Measurements from ENCODE around the gene DTNBP1. TPM values are rescaled to one million over a fixed set of nuclear protein-coding genes. Genes with fewer than 3 reads are reported as not detected.
"Not testable (repeated sequence)": the region's sequence is repeated elsewhere in the genome, so short reads cannot be mapped to it uniquely, and the experiment has no call there.

The DTNBP1 gene
- total and polyA plus RNA-seq, 5 donors from 2014 or later, result 22.4 to 43.1 (median 33.7) TPM

DNA sequence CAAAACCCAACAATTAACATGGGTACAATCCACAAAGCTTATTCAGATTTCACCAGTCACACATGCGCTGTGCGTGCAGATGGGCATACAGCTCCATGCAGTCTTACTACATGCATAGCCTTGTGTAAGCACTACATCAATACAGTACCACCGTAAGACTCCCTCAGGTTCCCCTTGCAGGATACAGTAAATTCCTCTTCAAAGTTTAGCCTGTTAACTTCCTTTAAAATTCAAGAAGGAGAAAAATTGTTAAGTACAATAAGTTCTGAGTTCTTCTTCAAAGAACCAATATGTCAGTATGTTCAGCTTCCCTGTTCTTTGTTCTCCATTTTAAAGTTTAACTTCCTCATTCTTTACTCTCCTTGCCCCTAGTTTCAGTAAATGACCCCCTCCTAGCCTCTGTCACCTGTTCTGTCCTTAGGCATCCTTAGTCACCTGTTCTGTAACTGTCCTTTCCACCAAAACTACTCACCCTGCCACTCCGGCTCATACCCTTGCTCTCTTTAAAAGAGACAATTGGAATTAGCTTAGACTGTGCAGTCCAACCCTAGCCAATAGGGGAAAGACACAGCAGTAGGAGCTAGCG lies 119.4 kb downstream of the DTNBP1 start:
- not testable (repeated sequence) for H3K4me3 ChIP-seq (ENCODE audit: low read depth, low read length); H3K4me1 Mint-ChIP-seq; H3K9me3 ChIP-seq (ENCODE audit: control insufficient read depth in 2 of 2, low read length in 2 of 2); H3K4me1 ChIP-seq (ENCODE audit: control insufficient read depth, insufficient read depth, low read length, poor library complexity, severe bottlenecking); H3K27me3 Mint-ChIP-seq; H3K27ac Mint-ChIP-seq; H3K27me3 ChIP-seq (ENCODE audit: control insufficient read depth, insufficient read depth, low read length); ATAC-seq (ENCODE audit: low read depth in 2 of 2); H3K36me3 ChIP-seq (ENCODE audit: control insufficient read depth, insufficient read depth, low read length); DNase-seq; H3K4me3 Mint-ChIP-seq; H3K9me3 Mint-ChIP-seq; H3K27ac ChIP-seq (ENCODE audit: insufficient read depth, low read length, poor library complexity, severe bottlenecking)
- peaks cover 11% of the 10 kb centered on the region for H3K36me3 Mint-ChIP-seq

DNA sequence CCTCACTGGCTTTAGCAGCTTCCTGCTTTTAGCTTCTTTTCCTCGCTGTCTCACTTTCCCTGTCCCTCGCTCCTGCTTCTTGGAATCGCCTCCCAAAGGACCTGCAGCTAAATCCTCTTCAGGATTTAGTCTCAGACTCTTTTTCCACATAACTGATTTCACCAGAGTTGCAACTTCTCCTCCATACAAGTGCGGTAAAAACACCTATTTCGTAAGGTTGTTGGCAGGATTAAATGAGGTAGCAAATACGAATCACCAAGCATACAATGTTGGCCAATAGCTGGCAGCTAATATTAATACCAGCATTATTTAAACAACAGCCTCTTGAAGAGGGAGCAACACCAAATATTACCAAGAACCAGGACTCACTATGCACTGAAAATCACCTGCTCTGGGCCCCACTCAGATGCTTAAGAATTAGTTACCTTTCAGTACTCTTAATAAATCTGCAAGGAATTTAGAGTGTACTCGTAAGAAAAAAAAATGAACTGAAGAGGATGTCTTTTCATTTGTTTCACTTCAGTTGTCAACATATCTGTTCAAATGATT lies 123.0 kb downstream of the DTNBP1 start:
- no peak overlapping the region for H3K27ac ChIP-seq (ENCODE audit: insufficient read depth, low read length, poor library complexity, severe bottlenecking)
- no peaks in the 10 kb centered on the region for H3K36me3 ChIP-seq (ENCODE audit: control insufficient read depth, insufficient read depth, low read length)
- no peak for ATAC-seq (ENCODE audit: low read depth in 2 of 2)
- H3K4me1 Mint-ChIP-seq, result peaks cover 0 to 13% (median 2%) of the 10 kb centered on the region in 4 donors
- peak overlapping the region in 1 of 3 donors; percentile 44 for H3K27ac Mint-ChIP-seq
- H3K27me3 Mint-ChIP-seq, result no peaks in the 10 kb centered on the region
- no peak overlapping the region for H3K4me3 ChIP-seq (ENCODE audit: low read depth, low read length)
- peaks cover 17% of the 10 kb centered on the region for H3K36me3 Mint-ChIP-seq
- H3K9me3 Mint-ChIP-seq, result peaks cover 0 to 6% (median 0%) of the 10 kb centered on the region in 7 donors
- H3K4me3 Mint-ChIP-seq, result no peak overlapping the region
- DNase-seq, result no peak
- no peaks in the 10 kb centered on the region for H3K27me3 ChIP-seq (ENCODE audit: control insufficient read depth, insufficient read depth, low read length)
- no peaks in the 10 kb centered on the region for H3K4me1 ChIP-seq (ENCODE audit: control insufficient read depth, insufficient read depth, low read length, poor library complexity, severe bottlenecking)
- peaks cover 0 to 4% of the 10 kb centered on the region in 2 experiments for H3K9me3 ChIP-seq (ENCODE audit: control insufficient read depth in 2 of 2, low read length in 2 of 2)

DNA sequence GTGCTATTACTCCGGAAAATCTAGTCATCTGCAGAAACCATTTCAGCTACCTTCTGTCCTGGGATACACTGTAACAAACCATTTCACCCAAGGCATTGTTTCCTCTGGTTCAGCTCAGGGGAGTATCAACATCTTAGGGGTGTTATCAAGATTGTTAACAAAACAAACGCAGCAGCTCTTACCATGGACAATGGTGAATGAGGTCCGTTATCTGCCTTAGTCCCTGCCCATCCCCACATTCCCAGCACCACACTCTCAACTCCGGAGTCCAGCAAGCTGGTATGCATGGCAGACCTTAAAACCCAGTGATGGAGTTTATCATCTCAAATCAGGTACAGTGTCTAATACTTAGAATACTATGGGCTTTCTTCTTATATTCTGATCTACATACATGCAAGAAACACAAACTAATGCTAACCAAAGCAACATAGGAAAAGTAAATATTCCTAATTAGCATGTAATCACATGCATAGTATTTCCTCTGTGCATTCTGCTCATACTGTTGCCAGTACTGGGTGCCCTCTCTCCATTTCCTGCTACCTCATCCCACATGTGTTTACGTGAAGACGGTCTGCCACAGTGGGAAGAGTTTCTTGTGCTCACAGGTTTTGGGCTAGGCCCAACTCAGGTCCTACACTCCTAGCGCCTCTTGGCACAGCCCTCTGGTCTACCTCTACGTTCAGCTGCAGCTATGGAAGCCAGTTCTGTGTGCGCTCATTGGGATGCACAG lies 123.9 kb downstream of the DTNBP1 start:
- H3K27ac ChIP-seq (ENCODE audit: insufficient read depth, low read length, poor library complexity, severe bottlenecking), result no peak overlapping the region
- no peak for ATAC-seq (ENCODE audit: low read depth in 2 of 2)
- H3K9me3 ChIP-seq (ENCODE audit: control insufficient read depth in 2 of 2, low read length in 2 of 2), result peaks cover 0 to 4% of the 10 kb centered on the region in 2 experiments
- peak overlapping the region in 1 of 3 donors; percentile 29 for H3K27ac Mint-ChIP-seq
- no peaks in the 10 kb centered on the region for H3K27me3 Mint-ChIP-seq
- H3K27me3 ChIP-seq (ENCODE audit: control insufficient read depth, insufficient read depth, low read length), result no peaks in the 10 kb centered on the region
- no peaks in the 10 kb centered on the region for H3K4me1 ChIP-seq (ENCODE audit: control insufficient read depth, insufficient read depth, low read length, poor library complexity, severe bottlenecking)
- H3K9me3 Mint-ChIP-seq, result peaks cover 0 to 6% (median 0%) of the 10 kb centered on the region in 7 donors
- peaks cover 17% of the 10 kb centered on the region for H3K36me3 Mint-ChIP-seq
- no peak overlapping the region for H3K4me3 Mint-ChIP-seq
- no peaks in the 10 kb centered on the region for H3K36me3 ChIP-seq (ENCODE audit: control insufficient read depth, insufficient read depth, low read length)
- H3K4me1 Mint-ChIP-seq, result peaks cover 0 to 13% (median 2%) of the 10 kb centered on the region in 4 donors
- no peak for DNase-seq
- no peak overlapping the region for H3K4me3 ChIP-seq (ENCODE audit: low read depth, low read length)

DNA sequence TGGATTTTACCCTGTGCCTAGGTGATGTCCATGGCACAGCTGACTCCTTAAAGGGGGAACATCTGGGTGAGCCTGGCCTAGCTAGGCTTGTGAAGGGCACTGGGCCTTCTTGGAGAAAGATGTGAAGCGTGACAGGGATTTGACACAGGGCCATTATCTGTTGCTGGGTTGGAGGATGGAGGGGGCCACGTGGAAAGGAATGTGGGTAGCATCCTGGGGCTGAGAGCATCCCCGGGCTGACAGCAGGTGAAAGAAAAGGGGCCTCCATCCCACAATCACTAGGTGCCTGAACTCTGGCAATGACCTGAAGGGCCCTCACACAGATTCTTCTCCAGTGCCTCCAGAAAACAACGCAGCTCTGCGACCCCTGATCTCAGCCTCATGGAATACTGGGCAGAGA lies 124.7 kb downstream of the DTNBP1 start:
- no peak overlapping the region for H3K4me3 Mint-ChIP-seq
- no peaks in the 10 kb centered on the region for H3K4me1 ChIP-seq (ENCODE audit: control insufficient read depth, insufficient read depth, low read length, poor library complexity, severe bottlenecking)
- ATAC-seq (ENCODE audit: low read depth in 2 of 2), result no peak
- peaks cover 18% of the 10 kb centered on the region for H3K36me3 Mint-ChIP-seq
- peaks cover 0 to 11% (median 0%) of the 10 kb centered on the region in 4 donors for H3K4me1 Mint-ChIP-seq
- H3K4me3 ChIP-seq (ENCODE audit: low read depth, low read length), result no peak overlapping the region
- H3K27ac ChIP-seq (ENCODE audit: insufficient read depth, low read length, poor library complexity, severe bottlenecking), result no peak overlapping the region
- no peaks in the 10 kb centered on the region for H3K27me3 Mint-ChIP-seq
- DNase-seq, result no peak
- H3K36me3 ChIP-seq (ENCODE audit: control insufficient read depth, insufficient read depth, low read length), result peaks cover 6% of the 10 kb centered on the region
- H3K27me3 ChIP-seq (ENCODE audit: control insufficient read depth, insufficient read depth, low read length), result no peaks in the 10 kb centered on the region
- H3K9me3 Mint-ChIP-seq, result no peaks in the 10 kb centered on the region
- H3K9me3 ChIP-seq (ENCODE audit: control insufficient read depth in 2 of 2, low read length in 2 of 2), result no peaks in the 10 kb centered on the region
- H3K27ac Mint-ChIP-seq, result no peak overlapping the region

DNA sequence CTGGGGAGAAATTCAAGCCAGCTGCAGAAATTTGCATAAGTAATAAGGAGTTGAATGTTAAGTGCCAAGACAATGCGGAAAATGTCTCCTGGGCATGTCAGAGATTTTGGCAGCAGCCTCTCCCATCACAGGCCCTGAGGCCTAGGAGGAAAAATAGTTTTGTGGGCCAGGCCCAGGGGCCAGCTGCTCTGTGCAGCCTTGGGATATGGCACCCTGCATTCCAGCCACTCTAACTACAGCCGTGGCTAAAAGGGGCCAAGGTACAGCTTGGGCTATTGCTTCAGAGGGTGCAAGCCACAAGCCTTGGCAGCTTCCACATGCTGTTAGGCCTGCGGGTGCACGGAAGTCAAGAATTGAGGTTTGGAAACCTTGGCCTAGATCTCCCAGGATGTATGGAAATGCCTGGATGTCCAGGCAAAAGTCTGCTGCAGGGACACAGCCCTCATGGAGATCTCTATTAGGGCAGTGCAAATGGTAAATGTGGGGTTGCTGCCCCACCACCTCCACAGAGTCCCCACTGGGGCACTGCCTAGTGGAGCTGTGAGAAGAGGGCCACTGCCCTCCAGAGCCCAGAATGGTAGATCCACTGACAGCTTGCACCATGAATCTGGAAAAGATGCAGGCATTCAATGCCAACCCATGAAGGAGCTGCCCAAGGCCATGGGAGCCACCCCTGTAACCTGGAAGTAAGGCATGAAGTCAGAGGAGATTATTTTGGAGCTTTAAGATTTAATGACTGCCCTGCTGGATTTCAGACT lies 126.5 kb downstream of the DTNBP1 start:
- Histone ChIP-seq H3K36me3 (ENCODE audit: control insufficient read depth, insufficient read depth, low read length) (peaks cover 7% of the 10 kb centered on the region), H3K4me3 (ENCODE audit: low read depth, low read length) (no peak overlapping the region), H3K27ac (ENCODE audit: insufficient read depth, low read length, poor library complexity, severe bottlenecking) (no peak overlapping the region), H3K9me3 (ENCODE audit: control insufficient read depth in 2 of 2, low read length in 2 of 2) (no peaks in the 10 kb centered on the region), H3K4me1 (ENCODE audit: control insufficient read depth, insufficient read depth, low read length, poor library complexity, severe bottlenecking) (no peaks in the 10 kb centered on the region), H3K27me3 (ENCODE audit: control insufficient read depth, insufficient read depth, low read length) (no peaks in the 10 kb centered on the region)
- DNase-seq (no peak), ATAC-seq (ENCODE audit: low read depth in 2 of 2) (no peak)
- H3K4me1 Mint-ChIP-seq, result peaks cover 0 to 11% (median 0%) of the 10 kb centered on the region in 4 donors
- no peaks in the 10 kb centered on the region for H3K9me3 Mint-ChIP-seq
- no peak overlapping the region for H3K4me3 Mint-ChIP-seq
- peak overlapping the region in 1 of 3 donors; percentile 54 for H3K27ac Mint-ChIP-seq
- H3K36me3 Mint-ChIP-seq, result peaks cover 24% of the 10 kb centered on the region
- no peaks in the 10 kb centered on the region for H3K27me3 Mint-ChIP-seq

DNA sequence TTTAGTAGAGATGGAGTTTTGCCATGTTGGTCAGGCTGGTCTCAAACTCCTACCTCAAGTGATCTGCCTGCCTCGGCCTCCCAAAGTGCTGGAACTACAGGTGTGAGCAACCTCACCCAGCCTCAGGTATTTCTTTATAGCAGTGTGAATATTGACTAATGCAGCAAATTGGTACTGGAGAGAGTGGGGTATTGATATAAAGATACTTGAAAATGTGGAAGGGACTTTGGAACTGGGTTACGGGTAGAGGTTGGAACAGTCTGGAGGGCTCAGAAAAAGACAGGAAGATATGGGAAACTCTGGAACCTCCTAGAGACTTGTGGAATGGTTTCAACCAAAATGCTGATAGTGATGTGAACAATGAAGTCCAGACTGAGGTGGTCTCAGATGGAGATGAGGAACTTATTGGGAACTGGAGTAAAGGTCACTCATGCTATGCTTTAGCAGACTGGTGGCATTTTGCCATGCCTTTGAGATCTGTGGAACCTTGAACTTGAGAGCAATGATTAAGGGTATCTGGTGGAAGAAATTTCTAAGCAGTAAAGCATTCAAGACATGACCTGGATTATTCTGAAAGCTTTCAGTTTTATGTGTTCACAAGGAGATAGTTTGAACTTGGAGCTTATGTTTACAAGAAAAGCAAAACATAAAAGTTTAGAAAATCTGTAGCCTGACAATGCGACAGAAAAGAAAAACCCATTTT lies 127.2 kb downstream of the DTNBP1 start:
- H3K27me3 ChIP-seq (ENCODE audit: control insufficient read depth, insufficient read depth, low read length), result no peaks in the 10 kb centered on the region
- peaks cover 0 to 9% (median under 1%) of the 10 kb centered on the region in 4 donors for H3K4me1 Mint-ChIP-seq
- no peaks in the 10 kb centered on the region for H3K27me3 Mint-ChIP-seq
- no peaks in the 10 kb centered on the region for H3K9me3 Mint-ChIP-seq
- no peak overlapping the region for H3K4me3 ChIP-seq (ENCODE audit: low read depth, low read length)
- no peak overlapping the region for H3K27ac ChIP-seq (ENCODE audit: insufficient read depth, low read length, poor library complexity, severe bottlenecking)
- H3K9me3 ChIP-seq (ENCODE audit: control insufficient read depth in 2 of 2, low read length in 2 of 2), result no peaks in the 10 kb centered on the region
- no peak overlapping the region for H3K4me3 Mint-ChIP-seq
- peak overlapping the region in 2 of 3 donors; percentile 11 to 54 for H3K27ac Mint-ChIP-seq
- H3K36me3 ChIP-seq (ENCODE audit: control insufficient read depth, insufficient read depth, low read length), result peaks cover 10% of the 10 kb centered on the region
- no peak for ATAC-seq (ENCODE audit: low read depth in 2 of 2)
- no peak for DNase-seq
- peaks cover 26% of the 10 kb centered on the region for H3K36me3 Mint-ChIP-seq
- no peaks in the 10 kb centered on the region for H3K4me1 ChIP-seq (ENCODE audit: control insufficient read depth, insufficient read depth, low read length, poor library complexity, severe bottlenecking)

DNA sequence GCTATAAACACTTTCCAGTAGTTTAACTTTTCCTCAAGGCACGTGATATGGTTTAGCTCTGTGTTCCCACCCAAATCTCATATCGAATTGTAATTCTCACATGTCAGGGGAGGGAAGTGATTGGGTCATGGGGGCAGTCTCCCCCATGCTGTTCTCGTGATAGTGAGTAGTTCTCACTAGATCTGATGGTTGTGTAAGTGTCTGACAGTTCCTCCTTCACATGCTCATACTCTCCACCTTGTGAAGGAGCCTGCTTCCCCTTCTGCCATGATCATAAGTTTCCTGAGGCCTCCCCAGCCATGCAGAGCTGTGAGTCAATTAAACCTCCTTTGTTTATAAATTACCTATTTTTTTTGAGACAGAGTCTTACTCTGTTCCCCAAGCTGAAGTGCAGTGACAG lies 127.9 kb downstream of the DTNBP1 start:
- H3K9me3 Mint-ChIP-seq, result no peaks in the 10 kb centered on the region
- H3K27ac Mint-ChIP-seq, result peak overlapping the region in 1 of 3 donors; percentile 54
- H3K4me3 Mint-ChIP-seq, result no peak overlapping the region
- ATAC-seq (ENCODE audit: low read depth in 2 of 2), result no peak
- no peaks in the 10 kb centered on the region for H3K9me3 ChIP-seq (ENCODE audit: control insufficient read depth in 2 of 2, low read length in 2 of 2)
- no peaks in the 10 kb centered on the region for H3K27me3 Mint-ChIP-seq
- peaks cover 16% of the 10 kb centered on the region for H3K36me3 ChIP-seq (ENCODE audit: control insufficient read depth, insufficient read depth, low read length)
- H3K27ac ChIP-seq (ENCODE audit: insufficient read depth, low read length, poor library complexity, severe bottlenecking), result no peak overlapping the region
- no peaks in the 10 kb centered on the region for H3K27me3 ChIP-seq (ENCODE audit: control insufficient read depth, insufficient read depth, low read length)
- H3K36me3 Mint-ChIP-seq, result peaks cover 29% of the 10 kb centered on the region
- no peaks in the 10 kb centered on the region for H3K4me1 ChIP-seq (ENCODE audit: control insufficient read depth, insufficient read depth, low read length, poor library complexity, severe bottlenecking)
- H3K4me1 Mint-ChIP-seq, result peaks cover 0 to 9% (median 2%) of the 10 kb centered on the region in 4 donors
- DNase-seq, result no peak
- no peak overlapping the region for H3K4me3 ChIP-seq (ENCODE audit: low read depth, low read length)

Measured in CD4-positive, CD25-positive, alpha-beta regulatory T cell (primary cell).